ENCODE results near the gene SRGAP3. TPM values are rescaled to one million over a fixed set of nuclear protein-coding genes. Genes with fewer than 3 reads are reported as not detected.

Gene SRGAP3
- total RNA-seq, 1 donor from 2014 or later = 5.3 TPM

- no peak for DNase-seq (ENCODE audit: low read depth)
Measured at GRCh38 chr3:9226326-9226725, 23.1 kb downstream of the SRGAP3 start.

DNA sequence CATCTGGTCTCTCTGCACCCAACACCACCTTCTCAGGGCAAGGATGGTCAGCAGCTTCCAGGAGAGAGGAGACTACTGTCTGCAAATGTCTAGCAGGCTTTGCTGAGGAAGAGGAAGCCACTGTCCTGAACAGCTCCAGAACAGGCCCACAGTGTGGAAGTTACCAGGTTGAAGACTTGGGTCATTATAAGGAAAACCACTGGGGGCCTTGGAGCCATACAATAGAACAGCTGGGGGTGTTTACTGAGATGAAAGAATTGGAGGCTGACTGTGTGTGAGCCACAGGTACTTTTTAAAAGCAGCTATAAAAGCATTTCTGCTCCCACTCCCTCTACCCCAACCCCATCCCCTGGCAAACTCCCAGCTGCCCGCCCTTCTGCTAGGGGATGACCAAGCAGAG lies 24.2 kb downstream of the SRGAP3 start:
- no peak for DNase-seq (ENCODE audit: low read depth)

GRCh38 chr3:9224490-9224889 lies 25.0 kb downstream of the SRGAP3 start:
- DNase-seq (ENCODE audit: low read depth) = no peak

DNA sequence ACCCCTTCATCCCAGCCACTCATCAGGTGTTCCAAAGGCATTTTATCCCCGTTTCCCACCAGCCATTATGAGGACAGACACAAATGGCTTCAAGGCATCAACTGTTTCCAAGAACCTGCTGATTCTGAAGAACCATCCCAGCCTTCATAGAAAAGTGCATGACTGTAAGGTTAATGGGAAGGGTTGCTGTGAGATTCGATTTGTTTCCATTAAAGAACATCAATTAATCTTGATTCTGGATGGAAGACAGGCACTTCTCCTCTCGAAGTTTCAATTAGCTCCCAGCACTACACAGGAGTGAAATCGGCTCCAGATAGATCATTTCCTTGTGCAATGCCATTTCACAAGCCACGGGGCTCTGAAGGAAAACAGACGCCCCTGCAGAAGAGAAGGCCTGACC lies 25.8 kb downstream of the SRGAP3 start:
- no peak for DNase-seq (ENCODE audit: low read depth)

DNA sequence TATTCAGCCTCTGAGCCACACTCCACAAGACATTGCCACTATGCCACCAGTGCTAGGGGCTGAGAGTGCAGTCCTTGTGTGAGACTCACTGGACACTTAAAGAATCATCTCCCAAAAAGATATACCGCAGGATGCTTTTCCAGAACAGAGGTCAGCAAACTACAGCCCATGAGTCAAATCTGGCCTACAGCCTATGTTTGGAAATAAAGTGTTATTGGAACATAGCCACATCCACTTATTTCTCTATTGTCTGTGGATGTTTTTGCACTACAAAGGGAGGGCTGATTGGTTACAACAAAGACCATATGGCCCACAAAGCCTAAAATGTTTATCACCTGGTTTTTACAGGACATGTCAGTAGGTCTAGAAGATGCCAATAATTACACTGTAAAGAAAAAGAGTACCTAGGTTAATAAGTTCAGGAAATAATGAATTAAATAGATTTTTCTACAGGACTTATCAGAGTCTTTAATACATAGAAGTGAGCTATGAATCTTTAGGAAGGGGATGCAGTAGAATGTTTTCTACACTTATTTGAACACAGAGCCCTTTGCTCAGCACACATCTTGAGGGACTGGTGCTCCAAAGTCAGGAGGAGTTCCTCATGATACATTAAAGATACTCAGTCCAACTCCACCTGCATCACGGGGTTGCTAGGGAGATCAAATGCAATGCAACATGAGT lies 26.3 kb downstream of the SRGAP3 start:
- no peak for DNase-seq (ENCODE audit: low read depth)

DNA sequence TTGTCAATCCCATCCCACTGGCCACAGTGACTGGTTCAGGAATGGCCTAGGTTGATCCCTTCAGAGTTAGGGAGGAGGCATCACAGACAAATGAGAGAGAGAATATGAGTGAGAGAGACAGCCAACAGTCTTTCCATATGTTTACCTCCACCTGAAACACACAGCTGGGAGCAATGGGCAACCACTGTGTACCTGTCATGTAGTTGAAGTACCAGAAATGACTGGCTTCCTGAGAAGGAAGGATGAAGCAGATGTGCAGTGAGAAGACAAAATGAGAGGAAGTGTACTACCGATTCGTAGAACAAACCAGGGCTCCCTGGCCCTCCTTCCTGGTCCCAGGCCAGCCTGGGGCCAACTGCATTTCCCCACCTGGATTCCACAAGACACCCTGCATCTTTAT lies 27.4 kb downstream of the SRGAP3 start:
- no peak for DNase-seq (ENCODE audit: low read depth)

DNA sequence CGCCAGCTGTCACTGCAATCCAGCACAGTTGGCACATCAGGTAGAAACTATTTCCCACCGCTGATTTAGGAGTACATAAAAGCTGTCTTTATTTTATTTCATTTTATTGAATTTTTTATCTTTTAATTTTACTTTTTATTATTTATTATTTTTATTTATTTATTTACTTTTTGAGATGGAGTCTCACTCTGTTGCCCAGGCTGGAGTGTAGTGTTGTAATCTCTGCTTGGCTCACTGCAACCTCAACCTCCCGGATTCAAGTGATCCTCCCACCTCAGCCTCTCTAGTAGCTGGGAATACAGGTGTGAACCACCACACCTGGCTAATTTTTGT lies 31.0 kb downstream of the SRGAP3 start:
- no peak for DNase-seq (ENCODE audit: low read depth)

DNA sequence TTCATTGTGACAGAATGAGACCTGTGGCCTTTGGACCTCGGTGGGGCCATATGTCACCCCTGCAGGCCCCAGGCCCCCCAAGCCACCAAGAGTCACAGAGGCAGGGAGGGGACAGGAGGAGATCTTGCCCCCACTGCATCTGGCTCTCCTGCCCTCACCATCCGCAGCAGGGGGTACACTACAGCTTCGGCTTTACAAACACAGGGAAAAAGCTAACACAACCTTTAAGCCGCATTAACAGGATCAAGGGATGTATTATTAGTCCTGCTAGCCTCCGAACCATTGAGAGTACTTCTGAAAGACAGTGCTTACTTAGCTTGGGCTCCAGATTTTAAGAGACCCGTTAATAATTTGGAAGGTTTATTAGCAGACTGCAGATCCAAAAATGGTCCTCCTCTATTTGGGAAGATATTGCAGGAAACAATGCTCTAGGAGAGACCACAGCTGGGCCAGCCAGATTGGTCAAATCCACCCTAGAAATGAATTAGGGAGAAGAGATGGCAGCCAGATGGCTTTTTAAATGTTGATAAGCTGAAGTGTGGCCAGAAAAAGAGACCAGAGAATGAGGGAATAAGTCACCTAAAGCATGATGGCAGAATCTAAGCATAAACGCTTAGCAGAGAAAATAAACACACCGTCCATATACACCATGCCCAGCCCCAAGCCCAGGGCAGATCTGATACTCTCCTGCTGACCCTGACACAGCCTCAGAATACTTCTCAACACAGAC lies 31.5 kb downstream of the SRGAP3 start:
- no peak for DNase-seq (ENCODE audit: low read depth)

GRCh38 chr3:9216736-9217135 lies 32.7 kb downstream of the SRGAP3 start:
- no peak for DNase-seq (ENCODE audit: low read depth)

DNA sequence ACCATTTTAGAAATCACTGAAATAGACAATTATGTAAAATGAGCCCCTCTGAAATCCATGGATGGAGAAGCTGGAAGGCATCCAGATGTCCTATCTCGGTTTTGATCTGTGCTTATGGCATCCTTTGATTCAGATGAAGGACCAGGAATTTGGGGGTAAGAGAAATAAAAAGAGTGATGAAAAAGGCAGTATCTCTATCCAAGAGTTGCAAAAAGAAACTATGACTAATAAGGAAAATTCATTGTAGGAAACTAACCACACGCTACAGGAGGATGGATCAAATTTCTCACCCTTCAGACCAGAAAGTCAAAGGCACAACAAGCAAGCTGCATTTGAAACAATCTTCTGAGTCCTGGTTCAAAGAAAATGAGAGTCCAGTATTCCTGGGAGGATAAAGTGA lies 34.8 kb downstream of the SRGAP3 start:
- peak; percentile 52 for DNase-seq (ENCODE audit: low read depth)

DNA sequence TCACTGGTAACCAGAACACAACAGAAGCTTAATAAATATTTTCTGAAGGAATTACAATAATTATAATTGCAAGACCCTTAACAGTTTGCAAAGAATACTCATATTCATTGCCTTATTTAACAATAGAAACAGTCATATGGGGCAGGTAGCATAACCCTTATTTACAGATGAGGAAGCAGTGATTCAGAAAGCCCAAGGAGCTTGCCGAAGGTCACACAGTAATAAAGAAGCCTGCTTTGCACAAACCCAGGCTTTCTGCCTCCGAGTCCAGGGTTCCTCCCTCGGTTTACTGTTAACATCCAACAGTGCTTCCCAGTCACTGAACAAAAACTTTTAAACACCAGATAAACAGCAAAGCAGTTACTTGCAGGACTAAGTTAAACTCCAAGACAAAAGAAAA lies 35.3 kb downstream of the SRGAP3 start:
- DNase-seq (ENCODE audit: low read depth) = no peak

DNA sequence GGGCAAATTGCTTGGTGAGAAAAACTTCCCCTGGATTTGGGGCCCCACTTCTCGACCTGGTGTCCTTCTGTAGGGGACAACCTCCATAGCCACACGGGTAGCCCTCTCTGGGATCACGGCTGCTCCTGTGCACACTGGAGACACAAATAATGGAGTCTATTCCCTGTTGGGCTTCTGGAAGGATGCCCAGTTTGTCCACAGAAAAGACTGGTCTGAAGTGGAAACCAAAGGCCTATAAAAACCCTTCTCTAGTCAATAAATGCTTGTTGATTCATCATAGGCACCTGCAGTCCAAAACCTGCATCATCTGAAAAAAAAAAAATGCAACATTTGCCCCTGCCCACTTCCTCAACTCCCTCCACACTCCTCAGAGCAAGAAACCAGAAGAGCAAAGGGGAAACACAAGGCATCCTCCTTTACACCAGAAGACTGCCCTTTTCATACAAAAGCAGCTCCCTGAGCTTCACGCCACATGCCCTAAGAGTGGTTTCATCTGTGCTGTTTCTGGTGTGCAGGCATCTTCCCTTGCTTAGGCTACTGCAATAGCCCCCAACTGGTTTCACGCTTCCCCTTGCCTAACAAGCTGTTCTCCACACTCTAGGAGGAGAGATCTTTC lies 36.3 kb downstream of the SRGAP3 start:
- DNase-seq (ENCODE audit: low read depth) = no peak

- peak; percentile 13 for DNase-seq (ENCODE audit: low read depth)
Measured at GRCh38 chr3:9211155-9211950, 38.1 kb downstream of the SRGAP3 start.

- no peak for DNase-seq (ENCODE audit: low read depth)
Measured at GRCh38 chr3:9209777-9210176, 39.7 kb downstream of the SRGAP3 start.

- DNase-seq (ENCODE audit: low read depth) = no peak
Measured at GRCh38 chr3:9208605-9209152, 40.8 kb downstream of the SRGAP3 start.

GRCh38 chr3:9207116-9207763 lies 42.2 kb downstream of the SRGAP3 start:
- DNase-seq (ENCODE audit: low read depth) = no peak

DNA sequence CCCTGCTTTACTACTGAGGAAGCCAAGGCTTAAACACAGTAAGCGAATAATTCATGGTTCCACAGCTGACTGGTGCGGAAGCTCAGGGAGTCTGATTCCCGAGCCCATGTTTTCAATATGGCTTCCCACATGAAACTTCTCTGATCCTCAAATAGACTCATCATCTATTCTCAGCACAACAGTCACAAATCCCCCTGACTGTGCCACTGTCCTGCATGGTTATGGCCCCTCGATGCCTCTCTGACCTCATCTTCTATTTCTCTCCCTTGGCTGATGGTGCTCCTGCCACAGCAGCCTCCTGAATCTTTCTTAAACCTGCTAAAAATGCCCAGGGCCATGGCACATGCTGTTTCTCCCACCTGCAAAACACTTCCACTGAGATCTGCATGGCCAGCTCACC lies 43.2 kb downstream of the SRGAP3 start:
- peak; percentile 47 for DNase-seq (ENCODE audit: low read depth)

DNA sequence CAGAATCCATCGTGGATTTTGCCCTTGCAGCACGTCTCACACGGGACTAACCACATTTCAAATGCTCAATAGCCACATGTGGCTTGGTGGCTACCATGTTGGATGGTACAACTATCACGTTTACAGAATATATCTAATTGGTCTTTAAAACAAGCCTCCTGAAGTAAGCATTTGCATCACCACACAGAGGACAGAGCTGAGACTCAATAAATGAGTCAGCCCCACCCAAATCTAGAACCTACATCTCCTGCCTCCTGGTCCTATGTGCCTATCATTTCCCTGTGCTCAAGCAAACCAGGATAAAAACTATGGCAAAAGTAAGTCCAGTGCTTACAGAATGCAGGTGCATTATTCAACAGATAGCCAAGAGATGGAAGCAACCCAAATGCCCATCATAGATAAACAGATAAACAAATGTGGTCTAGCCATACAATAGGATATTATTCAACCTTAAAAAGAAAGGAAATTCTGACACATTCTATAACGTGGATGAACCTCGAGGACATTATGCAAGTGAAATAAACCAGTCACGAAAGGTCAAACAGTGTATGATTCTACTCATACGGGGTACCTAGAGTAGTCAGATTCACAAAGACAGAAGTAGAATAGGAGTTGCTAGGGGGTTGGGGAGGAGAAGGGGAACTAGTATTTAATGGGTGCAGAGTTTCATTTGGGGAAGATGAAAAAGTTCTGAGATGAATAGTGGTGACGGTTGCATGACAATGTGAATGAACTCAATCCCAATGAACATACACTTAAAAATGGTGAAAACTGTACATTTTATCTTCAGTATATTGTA lies 43.9 kb downstream of the SRGAP3 start:
- no peak for DNase-seq (ENCODE audit: low read depth)

DNA sequence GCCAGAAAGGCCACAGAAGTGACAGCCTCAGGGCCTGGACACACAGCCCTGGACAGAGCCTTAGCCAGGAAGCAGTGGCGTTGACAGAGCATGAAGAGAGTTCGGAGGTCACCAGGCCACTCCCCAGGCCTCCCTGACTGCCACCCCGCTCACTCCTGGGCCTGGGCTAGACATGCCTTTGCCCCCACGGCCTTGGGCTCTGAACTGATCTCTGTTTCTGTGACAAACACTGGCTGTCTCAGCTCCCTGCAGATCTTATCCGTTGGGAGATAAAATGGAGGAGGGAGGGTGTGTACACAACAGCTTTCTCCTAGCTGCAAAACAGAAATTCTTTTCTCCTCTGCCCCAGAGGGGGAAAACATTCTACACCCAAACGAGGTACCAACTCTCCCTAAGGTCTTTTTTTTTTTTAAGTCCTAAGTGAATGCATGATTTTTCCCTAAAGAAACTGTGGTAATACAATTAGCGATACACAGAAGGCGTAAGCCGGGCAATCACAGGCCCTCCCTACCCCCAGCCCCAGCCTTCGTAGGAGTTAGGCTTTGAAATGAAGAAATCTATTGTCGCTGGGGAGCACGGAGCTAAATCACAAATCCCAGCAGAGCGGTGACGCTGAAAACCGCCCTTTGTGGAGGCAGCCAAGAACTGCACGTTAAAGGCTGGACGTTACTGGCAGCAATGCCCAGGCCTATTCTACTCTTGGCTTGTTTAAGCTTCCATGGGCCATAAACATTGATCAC lies 45.0 kb downstream of the SRGAP3 start:
- DNase-seq (ENCODE audit: low read depth) = no peak

DNA sequence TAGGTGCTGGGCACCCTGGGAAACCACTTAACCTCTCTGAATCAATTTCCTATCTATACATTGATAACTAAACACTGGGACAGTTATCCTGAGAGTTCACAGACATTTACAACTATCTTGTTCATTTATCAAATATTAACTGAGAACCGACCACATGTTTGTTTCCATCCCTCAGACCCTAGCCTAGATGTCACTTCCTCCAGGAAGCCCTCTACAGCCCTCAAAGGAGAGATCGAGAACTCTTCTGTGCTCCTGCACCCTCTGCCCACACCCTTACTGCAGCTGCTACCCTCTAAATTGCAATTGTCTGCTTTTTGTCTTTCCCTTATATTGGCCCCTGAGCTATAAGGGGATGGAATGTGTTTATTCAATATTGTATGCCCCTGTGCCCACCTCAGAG lies 46.1 kb downstream of the SRGAP3 start:
- no peak for DNase-seq (ENCODE audit: low read depth)
